ENCODE measurements around the gene SMG7.

DNA sequence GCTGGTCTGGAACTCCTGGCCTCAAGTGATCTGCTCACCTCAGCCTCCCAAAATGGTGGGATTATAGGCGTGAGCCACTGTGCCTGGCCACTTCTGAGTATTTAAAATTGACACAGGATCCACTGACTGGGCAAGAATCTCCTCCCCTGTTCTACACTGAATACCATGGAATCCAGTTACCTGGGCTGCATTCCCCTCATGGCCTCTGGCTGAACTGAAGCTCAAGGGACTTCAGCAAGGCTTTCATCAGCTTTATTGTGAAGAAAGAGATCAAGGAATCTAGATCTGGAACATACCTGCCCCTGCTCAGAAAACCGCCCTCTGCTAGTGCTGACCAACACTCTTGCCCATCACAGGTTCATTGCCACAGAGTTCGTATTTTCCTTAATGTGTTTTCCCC is 97.5 kb downstream of the SMG7 start:
- TF ChIP-seq, protein P1, sequence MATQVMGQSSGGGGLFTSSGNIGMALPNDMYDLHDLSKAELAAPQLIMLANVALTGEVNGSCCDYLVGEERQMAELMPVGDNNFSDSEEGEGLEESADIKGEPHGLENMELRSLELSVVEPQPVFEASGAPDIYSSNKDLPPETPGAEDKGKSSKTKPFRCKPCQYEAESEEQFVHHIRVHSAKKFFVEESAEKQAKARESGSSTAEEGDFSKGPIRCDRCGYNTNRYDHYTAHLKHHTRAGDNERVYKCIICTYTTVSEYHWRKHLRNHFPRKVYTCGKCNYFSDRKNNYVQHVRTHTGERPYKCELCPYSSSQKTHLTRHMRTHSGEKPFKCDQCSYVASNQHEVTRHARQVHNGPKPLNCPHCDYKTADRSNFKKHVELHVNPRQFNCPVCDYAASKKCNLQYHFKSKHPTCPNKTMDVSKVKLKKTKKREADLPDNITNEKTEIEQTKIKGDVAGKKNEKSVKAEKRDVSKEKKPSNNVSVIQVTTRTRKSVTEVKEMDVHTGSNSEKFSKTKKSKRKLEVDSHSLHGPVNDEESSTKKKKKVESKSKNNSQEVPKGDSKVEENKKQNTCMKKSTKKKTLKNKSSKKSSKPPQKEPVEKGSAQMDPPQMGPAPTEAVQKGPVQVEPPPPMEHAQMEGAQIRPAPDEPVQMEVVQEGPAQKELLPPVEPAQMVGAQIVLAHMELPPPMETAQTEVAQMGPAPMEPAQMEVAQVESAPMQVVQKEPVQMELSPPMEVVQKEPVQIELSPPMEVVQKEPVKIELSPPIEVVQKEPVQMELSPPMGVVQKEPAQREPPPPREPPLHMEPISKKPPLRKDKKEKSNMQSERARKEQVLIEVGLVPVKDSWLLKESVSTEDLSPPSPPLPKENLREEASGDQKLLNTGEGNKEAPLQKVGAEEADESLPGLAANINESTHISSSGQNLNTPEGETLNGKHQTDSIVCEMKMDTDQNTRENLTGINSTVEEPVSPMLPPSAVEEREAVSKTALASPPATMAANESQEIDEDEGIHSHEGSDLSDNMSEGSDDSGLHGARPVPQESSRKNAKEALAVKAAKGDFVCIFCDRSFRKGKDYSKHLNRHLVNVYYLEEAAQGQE (IDR thresholded peaks at IDR 0.05; ENCODE audit: insufficient read depth in 1 of 2, low read depth in 2 of 2, low read length in 2 of 2), result no peak
- TF ChIP-seq POLR2AphosphoS5 (IDR thresholded peaks at IDR 0.05; ENCODE audit: low read depth, low read length), result no peak
- TF ChIP-seq TAF1 (IDR thresholded peaks at IDR 0.05; ENCODE audit: borderline replicate concordance, insufficient read depth, low read length), result no peak
